ENCODE data around the gene COPG1. TPM values are rescaled to one million over a fixed set of nuclear protein-coding genes. Genes with fewer than 3 reads are reported as not detected.

COPG1 gene
- total and polyA plus RNA-seq, 2 donors (not counting 3 experiments of a cell fraction or from before 2014, with no cell fraction given): 112 to 202 TPM

- dilution Hi-C loops (cut with MboI; ENCODE audit: extremely low pct_ligation_motif_present, low sequenced_read_pairs) (no loop called here), intact Hi-C loops (cut with micrococcal nuclease) (no loop called here)
- peak overlapping the region; percentile 55 for H3K4me2 ChIP-seq (ENCODE audit: insufficient read depth, low read length)
- no peaks in the 10 kb centered on the region for H3K79me2 ChIP-seq (ENCODE audit: control insufficient read depth, insufficient read depth, low read length)
- H3K27me3 ChIP-seq (ENCODE audit: control insufficient read depth in 2 of 2, insufficient read depth in 2 of 2, low read length in 2 of 2): no peaks in the 10 kb centered on the region
- H3K9me1 ChIP-seq (replicated peaks; ENCODE audit: control insufficient read depth, extremely low read depth, insufficient read depth, low read length): no peaks in the 10 kb centered on the region
- H3K9ac ChIP-seq (replicated peaks; ENCODE audit: extremely low read depth, insufficient read depth, low read length): no peak overlapping the region
- H3K9me3 ChIP-seq (replicated peaks; ENCODE audit: control insufficient read depth, insufficient read depth, low read length): no peaks in the 10 kb centered on the region
- DNase-seq (ENCODE audit: low read depth, low spot score) (peak; percentile 71), FAIRE-seq (peak; percentile 89)
- peak overlapping the region; percentile 49 for H2AFZ ChIP-seq (ENCODE audit: low read depth, low read length)
- TF ChIP-seq POLR2AphosphoS5 (IDR thresholded peaks at IDR 0.05; ENCODE audit: insufficient read depth, low read depth, low read length) (peak; percentile 27), GATA2 (IDR thresholded peaks at IDR 0.05; ENCODE audit: insufficient read depth, insufficient read length, low read depth, low read length) (peak; percentile 57), FOS (IDR thresholded peaks at IDR 0.05; ENCODE audit: borderline replicate concordance, insufficient read depth, low read length) (no peak)
- TF ChIP-seq, protein P1, sequence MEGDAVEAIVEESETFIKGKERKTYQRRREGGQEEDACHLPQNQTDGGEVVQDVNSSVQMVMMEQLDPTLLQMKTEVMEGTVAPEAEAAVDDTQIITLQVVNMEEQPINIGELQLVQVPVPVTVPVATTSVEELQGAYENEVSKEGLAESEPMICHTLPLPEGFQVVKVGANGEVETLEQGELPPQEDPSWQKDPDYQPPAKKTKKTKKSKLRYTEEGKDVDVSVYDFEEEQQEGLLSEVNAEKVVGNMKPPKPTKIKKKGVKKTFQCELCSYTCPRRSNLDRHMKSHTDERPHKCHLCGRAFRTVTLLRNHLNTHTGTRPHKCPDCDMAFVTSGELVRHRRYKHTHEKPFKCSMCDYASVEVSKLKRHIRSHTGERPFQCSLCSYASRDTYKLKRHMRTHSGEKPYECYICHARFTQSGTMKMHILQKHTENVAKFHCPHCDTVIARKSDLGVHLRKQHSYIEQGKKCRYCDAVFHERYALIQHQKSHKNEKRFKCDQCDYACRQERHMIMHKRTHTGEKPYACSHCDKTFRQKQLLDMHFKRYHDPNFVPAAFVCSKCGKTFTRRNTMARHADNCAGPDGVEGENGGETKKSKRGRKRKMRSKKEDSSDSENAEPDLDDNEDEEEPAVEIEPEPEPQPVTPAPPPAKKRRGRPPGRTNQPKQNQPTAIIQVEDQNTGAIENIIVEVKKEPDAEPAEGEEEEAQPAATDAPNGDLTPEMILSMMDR (IDR thresholded peaks at IDR 0.05; ENCODE audit: extremely low read depth in 1 of 2, insufficient read depth in 1 of 2, low read depth in 1 of 2, low read length in 2 of 2): no peak
- ChIA-PET CTCF (interaction anchor here (1.0 to 2.2 kb wide), 11 partner anchors 9 to 255 kb away, joined by 3 to 14 read pairs (median 4); partner anchors contain the start of gene COPG1), POLR2A (interaction anchor here (1.0 kb wide), 1 partner anchor 13 kb away, joined by 3 read pairs; no protein-coding TSS in a partner anchor)
- peak overlapping the region in 1 of 3 experiments; percentile 16 for H3K4me3 ChIP-seq (replicated peaks in 1 of 3; ENCODE audit: insufficient read depth in 1 of 3, low read depth in 1 of 3, low read length in 3 of 3)
- H3K4me1 ChIP-seq (ENCODE audit: control insufficient read depth, extremely low read depth, insufficient read depth, low read length): peaks cover 45% of the 10 kb centered on the region
- BruUV-seq (replicated peaks): no TSS peak
- H3K27ac ChIP-seq (ENCODE audit: insufficient read depth, low read depth, low read length): peak overlapping the region; percentile 9
- H3K36me3 ChIP-seq (ENCODE audit: control insufficient read depth in 2 of 2, extremely low read depth in 1 of 2, insufficient read depth in 2 of 2, low read length in 2 of 2): no peaks in the 10 kb centered on the region
- H4K20me1 ChIP-seq (replicated peaks; ENCODE audit: control insufficient read depth, extremely low read depth, insufficient read depth, low read length): no peaks in the 10 kb centered on the region
Measured at GRCh38 chr3:129224984-129225393, 24.4 kb upstream of the COPG1 start.

DNA sequence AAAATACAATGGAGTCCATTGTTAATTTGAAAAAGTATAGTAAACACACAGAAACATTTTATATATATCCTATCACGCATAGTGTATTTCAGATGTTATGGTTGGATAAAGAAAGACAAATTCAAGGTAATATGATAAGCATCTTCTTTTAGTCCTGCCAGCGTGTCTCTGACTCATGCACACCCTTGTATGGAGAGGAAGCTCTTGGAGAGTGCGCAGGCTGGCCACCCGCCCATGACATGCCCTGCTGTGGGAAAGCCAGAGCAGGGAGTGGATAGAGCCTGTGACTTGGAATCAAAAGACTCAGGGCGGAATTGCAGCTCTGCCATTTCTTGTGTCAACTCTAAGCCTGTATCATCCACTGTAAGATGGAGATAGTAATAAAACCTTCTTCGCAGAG, 23.0 kb upstream of the COPG1 start:
- peak; percentile 89 for FAIRE-seq
- dilution Hi-C loops (cut with MboI; ENCODE audit: extremely low pct_ligation_motif_present, low sequenced_read_pairs) (no loop called here), intact Hi-C loops (cut with micrococcal nuclease) (loop anchor here (1.0 kb wide), 2 partner anchors 19 to 43 kb away; partner anchors contain the start of gene CNBP)
- peak; percentile 92 for DNase-seq (ENCODE audit: low read depth, low spot score)
- no TSS peak for BruUV-seq (replicated peaks)
- ChIA-PET CTCF (interaction anchor here (1.9 kb wide), 1 partner anchor 19 kb away, joined by 8 read pairs; no protein-coding TSS in a partner anchor), POLR2A (no interaction called here)
- H3K4me2 ChIP-seq (ENCODE audit: insufficient read depth, low read length): no peak overlapping the region
- no peak for TF ChIP-seq POLR2A (IDR thresholded peaks at IDR 0.05; ENCODE audit: low read depth, low read length)
- TF ChIP-seq FOS (IDR thresholded peaks at IDR 0.05; ENCODE audit: borderline replicate concordance, insufficient read depth, low read length): peak; percentile 85
- peak; percentile 73 for TF ChIP-seq JUN (IDR thresholded peaks at IDR 0.05; ENCODE audit: borderline replicate concordance, insufficient read depth, insufficient read length, low read depth)
- peak; percentile 95 for TF ChIP-seq GATA2 (IDR thresholded peaks at IDR 0.05; ENCODE audit: insufficient read depth, insufficient read length, low read depth, low read length)
- TF ChIP-seq, protein P1 (IDR thresholded peaks at IDR 0.05; ENCODE audit: extremely low read depth in 1 of 2, insufficient read depth in 1 of 2, low read depth in 1 of 2, low read length in 2 of 2): no peak
- TF ChIP-seq POLR2AphosphoS5 (IDR thresholded peaks at IDR 0.05; ENCODE audit: insufficient read depth, low read depth, low read length): peak; percentile 59
- TF ChIP-seq EZH2 (IDR thresholded peaks at IDR 0.05; ENCODE audit: borderline replicate concordance, low read depth, low read length, severe bottlenecking): no peak
- H3K4me1 ChIP-seq (ENCODE audit: control insufficient read depth, extremely low read depth, insufficient read depth, low read length): peaks cover 45% of the 10 kb centered on the region
- H3K4me3 ChIP-seq (replicated peaks in 1 of 3; ENCODE audit: insufficient read depth in 1 of 3, low read depth in 1 of 3, low read length in 3 of 3): no peak overlapping the region
- H3K27me3 ChIP-seq (ENCODE audit: control insufficient read depth in 2 of 2, insufficient read depth in 2 of 2, low read length in 2 of 2): no peaks in the 10 kb centered on the region
- H2AFZ ChIP-seq (ENCODE audit: low read depth, low read length): peak overlapping the region; percentile 19
- H3K9ac ChIP-seq (replicated peaks; ENCODE audit: extremely low read depth, insufficient read depth, low read length): peak overlapping the region; percentile 5
- H3K9me1 ChIP-seq (replicated peaks; ENCODE audit: control insufficient read depth, extremely low read depth, insufficient read depth, low read length): no peaks in the 10 kb centered on the region
- no peaks in the 10 kb centered on the region for H3K9me3 ChIP-seq (replicated peaks; ENCODE audit: control insufficient read depth, insufficient read depth, low read length)
- peak overlapping the region; percentile 44 for H3K27ac ChIP-seq (ENCODE audit: insufficient read depth, low read depth, low read length)
- H4K20me1 ChIP-seq (replicated peaks; ENCODE audit: control insufficient read depth, extremely low read depth, insufficient read depth, low read length): no peaks in the 10 kb centered on the region
- H3K36me3 ChIP-seq (ENCODE audit: control insufficient read depth in 2 of 2, extremely low read depth in 1 of 2, insufficient read depth in 2 of 2, low read length in 2 of 2): no peaks in the 10 kb centered on the region
- H3K79me2 ChIP-seq (ENCODE audit: control insufficient read depth, insufficient read depth, low read length): no peaks in the 10 kb centered on the region
